ENCODE results near the gene S100A5.

S100A5 gene

DNA sequence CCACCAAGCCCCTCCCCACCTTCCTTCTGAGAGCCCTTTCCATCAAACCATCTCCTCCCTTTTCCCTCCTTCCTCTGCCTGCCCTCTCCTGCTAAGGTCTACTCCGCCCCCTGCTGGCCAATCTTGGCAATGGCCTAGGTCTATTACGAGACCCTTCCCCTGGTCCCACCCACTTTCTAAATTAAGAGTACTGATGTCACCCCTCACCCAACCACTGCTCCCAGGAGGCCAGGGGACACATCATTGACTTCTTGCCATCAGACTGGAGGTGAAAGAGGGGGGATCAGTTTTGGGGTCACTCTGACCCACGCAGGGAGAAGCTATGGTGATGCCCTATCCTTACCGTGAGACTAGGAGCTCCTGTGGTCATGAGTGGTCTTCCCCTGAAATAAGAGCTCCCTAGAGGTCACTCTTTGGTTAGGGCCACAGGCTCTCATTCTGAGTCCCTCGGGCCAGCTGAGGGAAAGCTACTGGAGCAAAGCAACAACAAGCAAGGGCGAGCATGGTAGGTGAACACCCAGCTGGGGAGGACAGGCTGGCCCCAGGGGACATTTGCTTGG is 45.7 kb downstream of the S100A5 start:
- H3K4me3 ChIP-seq (ENCODE audit: low read length): no peak overlapping the region
- TF ChIP-seq, protein P1, sequence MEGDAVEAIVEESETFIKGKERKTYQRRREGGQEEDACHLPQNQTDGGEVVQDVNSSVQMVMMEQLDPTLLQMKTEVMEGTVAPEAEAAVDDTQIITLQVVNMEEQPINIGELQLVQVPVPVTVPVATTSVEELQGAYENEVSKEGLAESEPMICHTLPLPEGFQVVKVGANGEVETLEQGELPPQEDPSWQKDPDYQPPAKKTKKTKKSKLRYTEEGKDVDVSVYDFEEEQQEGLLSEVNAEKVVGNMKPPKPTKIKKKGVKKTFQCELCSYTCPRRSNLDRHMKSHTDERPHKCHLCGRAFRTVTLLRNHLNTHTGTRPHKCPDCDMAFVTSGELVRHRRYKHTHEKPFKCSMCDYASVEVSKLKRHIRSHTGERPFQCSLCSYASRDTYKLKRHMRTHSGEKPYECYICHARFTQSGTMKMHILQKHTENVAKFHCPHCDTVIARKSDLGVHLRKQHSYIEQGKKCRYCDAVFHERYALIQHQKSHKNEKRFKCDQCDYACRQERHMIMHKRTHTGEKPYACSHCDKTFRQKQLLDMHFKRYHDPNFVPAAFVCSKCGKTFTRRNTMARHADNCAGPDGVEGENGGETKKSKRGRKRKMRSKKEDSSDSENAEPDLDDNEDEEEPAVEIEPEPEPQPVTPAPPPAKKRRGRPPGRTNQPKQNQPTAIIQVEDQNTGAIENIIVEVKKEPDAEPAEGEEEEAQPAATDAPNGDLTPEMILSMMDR (conservative IDR thresholded peaks at IDR 0.05; ENCODE audit: low read depth, low read length): peak; percentile 95
- no peak for DNase-seq (ENCODE audit: low read depth)

DNA sequence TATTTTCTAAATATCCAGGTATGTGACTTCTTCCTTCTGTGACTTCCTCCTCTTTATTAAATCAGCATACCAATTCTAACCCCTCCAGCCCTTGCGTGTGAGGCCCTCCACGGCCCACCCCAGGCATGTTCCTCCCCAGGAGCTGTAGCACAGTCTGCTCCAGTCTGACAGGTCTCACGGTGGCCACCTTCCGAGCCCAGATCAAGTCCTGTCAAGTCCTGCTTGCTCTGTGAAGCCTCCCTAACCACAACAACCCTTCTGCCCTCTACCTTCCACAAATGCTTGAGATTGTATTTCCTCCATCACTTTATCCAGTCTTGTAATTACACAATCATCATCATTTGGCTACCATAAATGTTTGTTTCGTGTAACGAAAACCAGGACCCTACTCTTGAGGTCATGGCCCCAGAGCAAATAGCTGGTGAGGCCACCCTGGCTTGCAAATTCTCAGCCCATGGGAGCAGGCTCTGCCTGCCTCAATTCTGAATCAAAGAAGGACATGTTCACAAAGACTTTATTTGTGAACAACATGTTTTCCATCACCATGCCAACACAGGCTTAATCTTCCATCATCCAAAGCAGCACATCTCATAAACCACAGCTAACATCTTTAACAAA is 47.3 kb downstream of the S100A5 start:
- TF ChIP-seq, protein P1 (conservative IDR thresholded peaks at IDR 0.05; ENCODE audit: low read depth, low read length): no peak
- DNase-seq (ENCODE audit: low read depth): no peak
- no peak overlapping the region for H3K4me3 ChIP-seq (ENCODE audit: low read length)

DNA sequence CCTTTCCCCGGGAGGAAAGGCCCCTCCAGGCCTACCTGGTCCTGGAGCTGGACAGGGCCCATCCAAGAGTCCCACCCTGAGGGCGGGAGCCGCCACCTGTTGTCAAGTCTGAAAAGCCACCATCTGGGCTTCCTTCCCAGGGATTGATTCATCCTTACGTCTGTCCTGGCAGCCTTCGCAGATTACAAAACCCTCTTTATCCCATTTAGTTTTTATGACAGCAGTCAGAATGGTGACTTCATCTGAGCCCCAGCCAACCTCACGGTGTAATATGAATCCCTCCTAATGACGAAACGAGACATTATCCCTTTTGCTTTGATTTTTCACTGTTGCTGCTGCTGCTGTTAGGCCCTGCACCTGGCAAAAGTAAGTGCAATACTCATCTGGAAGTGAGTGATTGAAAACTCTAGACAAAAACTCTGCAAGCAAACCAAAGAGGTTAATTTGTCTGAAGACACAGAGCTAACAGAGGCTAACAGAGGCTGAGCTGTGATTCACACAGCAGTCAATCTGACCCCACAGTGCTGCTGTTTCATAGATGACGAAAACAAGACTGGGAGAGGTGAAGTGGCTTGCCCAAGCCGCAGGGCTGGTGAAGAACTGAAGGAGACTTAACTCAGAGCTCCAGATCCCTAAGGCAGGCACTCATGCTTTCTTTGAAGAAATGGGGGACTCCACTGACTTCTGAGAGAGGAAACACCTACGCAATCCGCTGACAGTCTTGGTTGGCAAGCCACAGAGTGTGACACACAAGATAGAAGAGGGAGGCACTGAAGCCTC is 50.3 kb downstream of the S100A5 start:
- TF ChIP-seq, protein P1 (conservative IDR thresholded peaks at IDR 0.05; ENCODE audit: low read depth, low read length): no peak
- H3K4me3 ChIP-seq (ENCODE audit: low read length): no peak overlapping the region
- peak; percentile 70 for DNase-seq (ENCODE audit: low read depth)

DNA sequence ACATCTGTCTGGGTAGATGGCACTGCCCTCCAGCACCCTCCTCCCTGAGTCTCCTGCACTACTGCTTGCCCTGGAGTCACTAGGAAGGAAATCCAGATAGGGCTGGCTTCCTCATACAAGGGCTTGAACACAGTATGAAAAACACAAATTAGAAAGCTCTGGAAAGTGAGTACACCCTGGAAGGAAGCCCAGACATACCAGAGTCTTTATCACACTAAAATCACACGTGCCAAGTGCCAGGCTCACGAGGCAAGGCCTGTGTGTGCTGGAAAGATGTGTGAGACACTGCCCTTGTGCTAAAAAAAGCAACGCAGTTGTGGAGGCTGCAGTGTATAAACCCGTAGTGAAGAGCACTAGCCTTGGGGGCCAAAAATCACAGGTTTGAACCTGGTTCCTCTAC is 52.0 kb downstream of the S100A5 start:
- DNase-seq (ENCODE audit: low read depth): peak; percentile 31
- H3K4me3 ChIP-seq (ENCODE audit: low read length): no peak overlapping the region
- TF ChIP-seq, protein P1 (conservative IDR thresholded peaks at IDR 0.05; ENCODE audit: low read depth, low read length): no peak

DNA sequence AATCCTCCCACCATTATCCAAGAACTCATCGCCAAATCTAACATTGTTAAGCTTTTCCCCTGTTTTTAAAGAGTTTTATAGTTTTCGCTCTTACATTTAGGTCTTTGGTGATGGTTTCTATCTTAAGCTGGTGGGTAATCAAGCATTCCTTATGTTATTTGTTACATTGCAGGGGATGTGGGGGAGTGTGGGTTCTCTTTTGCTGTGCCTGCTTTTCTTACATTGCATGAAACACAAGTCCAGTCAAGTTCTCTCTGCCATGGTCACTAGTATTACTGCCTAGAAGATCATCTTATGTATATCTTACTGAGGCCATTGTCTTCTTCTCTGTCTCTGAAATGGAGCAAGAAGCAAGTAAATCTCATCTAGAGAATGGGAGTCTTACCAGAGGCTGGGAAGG is 53.0 kb downstream of the S100A5 start:
- DNase-seq (ENCODE audit: low read depth): no peak
- H3K4me3 ChIP-seq (ENCODE audit: low read length): no peak overlapping the region
- TF ChIP-seq, protein P1 (conservative IDR thresholded peaks at IDR 0.05; ENCODE audit: low read depth, low read length): no peak

Data from retinal pigment epithelial cell (primary cell).